ENCODE data around the gene SRRM4.

SRRM4 gene

DNA sequence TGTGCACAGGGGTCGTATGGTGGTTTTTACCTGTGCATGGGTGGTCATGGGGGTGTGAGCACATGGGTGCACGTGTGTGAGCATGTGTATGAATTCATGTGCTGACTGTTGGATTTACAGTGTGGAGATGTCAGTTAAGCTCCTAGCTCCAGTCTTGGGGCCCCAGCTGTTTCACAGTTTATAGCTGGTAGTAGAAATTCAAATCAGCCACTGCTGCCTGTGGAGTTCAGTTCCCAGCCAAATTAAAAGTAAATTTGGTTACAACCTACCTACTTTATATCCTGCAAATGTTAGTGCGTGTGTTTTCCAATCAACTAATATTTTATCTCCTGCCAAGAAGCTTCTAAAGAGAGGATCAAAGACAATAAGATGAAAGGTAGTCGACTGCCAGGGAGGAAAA, 141.4 kb downstream of the SRRM4 start:
- no peak for DNase-seq (ENCODE audit: low read depth)

- no peak for DNase-seq (ENCODE audit: low read depth)
Measured at GRCh38 chr12:119128527-119128926, 147.2 kb downstream of the SRRM4 start.

DNA sequence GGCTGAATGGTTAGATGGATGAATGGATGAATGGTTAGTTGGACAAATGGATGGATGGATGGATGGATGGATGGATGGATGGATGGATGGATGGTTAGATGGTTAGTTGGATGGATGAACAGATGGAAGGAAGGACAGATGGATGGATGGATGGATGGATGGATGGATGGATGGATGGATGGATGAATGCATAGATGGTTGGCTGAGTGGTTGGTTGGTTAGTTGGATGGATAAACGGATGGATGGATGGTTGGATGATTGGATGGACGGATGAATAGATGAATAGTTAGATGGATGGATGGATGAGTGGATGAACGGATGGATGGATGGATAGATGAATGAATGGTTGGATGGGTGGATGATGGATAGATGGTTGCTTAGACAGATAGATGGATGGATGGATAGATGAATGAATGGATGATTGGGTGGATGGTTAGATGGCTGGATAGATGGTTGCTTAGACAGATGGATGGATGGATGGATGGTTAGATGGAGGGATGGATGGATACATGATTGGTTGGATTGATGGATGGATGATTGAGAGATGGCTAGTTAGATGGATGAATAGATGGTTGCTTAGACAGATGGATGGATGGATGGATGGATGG, 148.6 kb downstream of the SRRM4 start:
- no peak for DNase-seq (ENCODE audit: low read depth)

DNA sequence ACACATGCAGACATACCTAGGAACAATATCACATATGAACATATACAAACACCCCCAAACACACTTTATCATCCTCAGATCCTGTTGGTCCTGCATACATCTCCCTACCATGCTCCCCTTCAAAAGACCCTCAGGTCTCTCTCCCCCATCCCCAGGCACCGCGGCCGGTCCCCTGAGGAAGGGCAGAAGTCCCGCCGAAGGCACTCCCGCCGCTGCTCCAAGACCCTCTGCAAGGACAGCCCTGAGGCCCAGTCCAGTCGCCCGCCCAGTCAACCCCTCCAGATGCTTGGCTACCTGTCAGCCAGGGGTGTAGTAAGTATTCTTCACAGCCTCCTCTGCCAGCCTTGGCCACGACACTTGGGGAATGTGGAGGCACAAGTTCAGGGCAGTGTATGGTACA, 149.2 kb downstream of the SRRM4 start:
- no peak for DNase-seq (ENCODE audit: low read depth)

DNA sequence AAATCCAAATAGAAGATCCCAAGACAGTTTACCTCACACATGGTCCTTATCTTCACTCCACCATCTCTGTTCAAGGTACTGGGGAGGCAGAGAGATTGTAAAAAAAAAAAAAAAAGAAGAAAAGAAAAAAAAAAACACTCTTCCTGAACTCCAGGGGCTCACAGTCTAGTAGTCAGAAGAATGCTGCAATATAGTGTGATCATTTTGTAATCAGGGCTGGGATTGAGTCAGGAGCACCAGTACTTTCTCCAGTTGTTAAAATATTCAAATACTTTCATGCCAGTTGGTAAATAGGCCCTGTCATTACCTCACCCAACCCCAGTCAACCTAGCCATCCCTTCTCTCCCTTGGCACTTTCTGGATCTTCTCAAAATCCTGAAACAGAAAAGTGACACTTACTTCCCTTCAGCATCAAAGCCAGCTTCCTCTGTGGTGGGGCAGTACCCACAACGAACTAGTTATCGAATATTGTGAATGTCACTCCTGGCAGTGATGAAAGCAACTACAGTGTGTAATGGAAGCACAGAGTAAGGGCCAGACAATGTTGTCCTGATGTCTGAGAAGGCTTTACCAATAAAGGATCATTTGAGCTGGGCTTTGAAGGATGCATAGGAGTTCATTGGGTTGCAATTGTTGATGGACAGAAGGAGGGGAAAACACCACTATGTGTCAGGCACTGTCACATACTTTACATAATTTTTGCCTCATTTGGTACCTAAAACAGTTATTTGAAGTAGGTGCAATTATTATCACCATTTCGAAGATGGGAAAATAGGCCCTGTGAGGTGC, 153.1 kb downstream of the SRRM4 start:
- no peak for DNase-seq (ENCODE audit: low read depth)

DNA sequence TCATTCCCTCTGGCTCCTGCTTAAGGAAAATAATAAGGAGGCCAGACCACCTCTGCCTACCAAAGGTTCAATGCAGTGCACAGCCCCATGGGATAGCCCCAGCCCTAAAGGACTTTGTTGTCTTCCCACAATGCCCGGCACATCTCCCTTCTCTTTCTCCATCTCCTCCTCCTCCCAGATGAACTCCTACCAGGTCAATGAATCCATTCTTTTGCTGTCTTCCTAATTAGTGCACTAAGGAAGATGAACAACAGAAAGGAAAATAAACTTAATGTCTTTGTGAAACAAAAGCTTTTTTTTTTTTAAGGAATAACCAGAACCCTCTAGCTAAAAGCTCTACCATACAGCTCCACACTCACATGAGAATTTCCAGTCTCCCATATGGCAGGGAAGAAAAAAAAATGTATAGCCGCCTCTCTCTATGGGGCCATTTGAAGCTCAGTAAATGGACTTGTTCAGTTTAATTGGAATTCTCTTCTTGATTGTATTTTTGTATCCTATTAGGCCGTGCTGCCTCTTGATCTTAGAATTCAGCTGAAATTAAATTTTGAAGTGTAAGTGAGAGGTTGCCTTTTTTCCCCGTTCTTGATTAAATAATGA, 155.6 kb downstream of the SRRM4 start:
- DNase-seq (ENCODE audit: low read depth): no peak

- DNase-seq (ENCODE audit: low read depth): no peak
Measured at GRCh38 chr12:119139448-119139847, 158.1 kb downstream of the SRRM4 start.

GRCh38 chr12:119145367-119145766, 164.0 kb downstream of the SRRM4 start:
- no peak for DNase-seq (ENCODE audit: low read depth)

- DNase-seq (ENCODE audit: low read depth): no peak
Measured at GRCh38 chr12:119147847-119148448, 166.6 kb downstream of the SRRM4 start.

GRCh38 chr12:119149270-119149669, 167.9 kb downstream of the SRRM4 start:
- DNase-seq (ENCODE audit: low read depth): no peak

- DNase-seq (ENCODE audit: low read depth): no peak
Measured at GRCh38 chr12:119151445-119152026, 170.2 kb downstream of the SRRM4 start.

- no peak for DNase-seq (ENCODE audit: low read depth)
Measured at GRCh38 chr12:119153477-119154434, 172.4 kb downstream of the SRRM4 start.

DNA sequence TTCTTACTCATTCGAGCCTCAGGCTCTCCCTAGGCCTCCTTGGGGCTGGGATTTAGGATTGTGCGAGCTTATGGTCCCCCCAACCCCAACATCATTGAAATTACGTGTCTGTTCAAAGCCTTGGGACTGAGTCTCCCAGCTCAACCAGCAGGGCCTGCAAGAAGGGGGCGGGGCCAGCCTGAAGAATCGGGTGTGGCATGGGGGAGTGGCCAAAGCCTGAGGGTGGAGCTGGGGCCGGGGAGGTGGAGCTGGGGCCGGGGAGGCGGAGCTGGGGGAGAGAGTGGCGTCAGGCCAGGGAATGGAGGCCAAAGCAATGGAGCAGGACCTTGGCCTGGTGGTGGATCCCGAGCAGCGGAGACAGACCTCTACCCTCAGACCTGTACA, 173.1 kb downstream of the SRRM4 start:
- no peak for DNase-seq (ENCODE audit: low read depth)

DNA sequence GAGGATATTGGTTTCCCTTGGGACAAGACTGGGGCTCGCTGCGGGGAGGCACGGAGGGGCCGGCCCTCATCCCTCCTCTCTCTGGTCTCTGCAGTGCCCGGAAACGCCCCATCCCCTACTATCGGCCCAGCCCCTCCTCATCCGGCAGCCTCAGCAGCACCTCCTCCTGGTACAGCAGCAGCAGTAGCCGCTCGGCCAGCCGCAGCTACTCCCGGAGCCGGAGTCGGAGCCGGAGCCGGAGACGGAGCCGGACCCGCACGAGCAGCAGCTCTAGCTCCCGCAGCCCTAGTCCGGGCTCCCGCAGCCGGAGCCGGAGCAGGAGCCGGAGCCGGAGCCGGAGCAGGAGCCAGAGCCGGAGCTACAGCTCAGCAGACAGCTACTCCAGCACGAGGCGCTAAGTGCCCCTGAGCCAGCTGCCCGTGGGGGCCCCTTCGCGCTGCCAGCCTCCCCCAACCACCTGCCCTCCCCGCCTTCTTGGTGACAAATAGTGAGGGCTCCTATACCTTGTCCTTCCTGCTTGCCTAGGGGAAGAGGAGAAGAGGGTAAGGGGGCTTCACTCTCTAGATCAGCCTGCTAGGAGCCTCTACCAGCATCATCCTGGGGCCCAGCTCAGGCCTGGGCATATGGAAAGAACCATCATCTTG, 175.2 kb downstream of the SRRM4 start:
- DNase-seq (ENCODE audit: low read depth): no peak

- no peak for DNase-seq (ENCODE audit: low read depth)
Measured at GRCh38 chr12:119157528-119157927, 176.2 kb downstream of the SRRM4 start.

DNA sequence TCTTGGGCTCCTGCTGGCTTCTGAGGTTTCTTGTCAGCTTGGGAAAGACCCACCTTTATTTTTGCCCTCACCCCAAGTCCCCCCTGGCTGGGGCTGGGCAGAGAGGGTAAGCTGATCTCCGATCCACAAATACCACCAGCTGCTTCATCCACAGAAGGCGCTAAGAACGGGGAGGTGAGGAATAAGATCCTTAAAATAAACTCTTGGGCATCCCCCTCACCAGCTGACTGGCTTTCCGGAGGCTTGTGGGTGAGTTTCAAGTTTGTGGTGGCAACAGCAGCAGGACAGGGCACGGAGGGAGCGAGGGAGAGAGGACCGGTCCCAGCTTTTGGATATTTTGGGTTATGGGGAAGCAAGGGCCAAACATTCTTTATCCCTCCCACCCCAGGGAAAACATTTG, 176.6 kb downstream of the SRRM4 start:
- no peak for DNase-seq (ENCODE audit: low read depth)

DNA sequence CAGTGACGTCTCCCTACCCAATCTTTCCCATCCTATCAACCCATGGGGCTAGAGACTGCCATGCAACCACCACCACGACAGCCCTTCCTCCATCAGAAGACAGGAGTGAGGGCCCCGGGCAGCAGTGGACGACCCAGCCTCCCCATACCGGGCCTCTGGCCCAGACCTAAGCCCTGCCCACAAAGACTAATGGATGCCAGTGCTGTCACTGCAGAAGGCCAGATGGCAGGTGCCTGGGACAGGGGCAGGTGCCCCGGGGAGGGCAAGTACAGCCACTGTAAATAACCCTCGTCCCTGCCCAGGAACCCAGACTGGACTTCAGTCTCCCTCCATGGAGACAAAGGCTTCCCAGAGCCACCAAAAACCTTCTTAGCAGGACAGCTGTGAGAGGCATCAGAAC, 177.1 kb downstream of the SRRM4 start:
- DNase-seq (ENCODE audit: low read depth): no peak

- no peak for DNase-seq (ENCODE audit: low read depth)
Measured at GRCh38 chr12:119159844-119160243, 178.5 kb downstream of the SRRM4 start.

- no peak for DNase-seq (ENCODE audit: low read depth)
Measured at GRCh38 chr12:119167902-119168301, 186.6 kb downstream of the SRRM4 start.

GRCh38 chr12:119168721-119169120, 187.4 kb downstream of the SRRM4 start:
- DNase-seq (ENCODE audit: low read depth): no peak

DNA sequence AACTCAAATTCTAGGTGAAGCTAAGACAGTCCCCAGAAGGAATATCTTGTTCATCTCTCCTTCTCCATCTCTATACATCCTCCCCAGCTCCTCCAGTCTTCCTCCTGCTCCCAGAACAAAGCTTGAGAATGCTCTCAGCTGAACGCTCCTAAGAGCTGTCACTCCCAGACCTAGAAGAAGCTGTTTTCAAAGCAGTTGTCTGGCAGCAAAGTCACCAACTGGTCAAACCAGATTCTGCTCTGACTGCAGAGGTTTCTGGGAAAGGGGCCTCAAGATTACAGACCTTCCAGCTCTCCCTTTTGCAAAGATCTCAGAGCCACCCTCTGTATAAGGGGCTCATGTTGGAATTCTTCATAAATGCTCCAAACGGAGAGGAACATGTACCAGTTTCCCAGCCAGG, 187.8 kb downstream of the SRRM4 start:
- DNase-seq (ENCODE audit: low read depth): no peak
